ENCODE data around the gene CASZ1. TPM values are rescaled to one million over a fixed set of nuclear protein-coding genes. Genes with fewer than 3 reads are reported as not detected.

Gene CASZ1
- polyA plus RNA-seq, 3 donors = 0.30 to 3.7 (median 0.50) TPM

- Histone ChIP-seq H4K20me1 (ENCODE audit: insufficient read depth, low read length) (no peaks in the 10 kb centered on the region), H3K27me3 (ENCODE audit: control insufficient read depth in 2 of 2, insufficient read depth in 2 of 2, low read length in 2 of 2) (no peaks in the 10 kb centered on the region), H3K4me3 (replicated peaks in 1 of 3; ENCODE audit: low read depth in 2 of 3, low read length in 3 of 3) (no peak overlapping the region), H3K4me2 (replicated peaks; ENCODE audit: extremely low read depth, low read length, poor library complexity, severe bottlenecking) (no peak overlapping the region), H3K79me2 (ENCODE audit: insufficient read depth, low read length) (no peaks in the 10 kb centered on the region), H3K9ac (ENCODE audit: insufficient read depth, low read length, poor library complexity, severe bottlenecking) (no peak overlapping the region), H3K36me3 (replicated peaks in 1 of 2; ENCODE audit: control insufficient read depth in 1 of 2, insufficient read depth in 2 of 2, low read length in 2 of 2) (no peaks in the 10 kb centered on the region), H3K27ac (ENCODE audit: low read depth in 1 of 2, low read length in 2 of 2) (no peak overlapping the region), H3K9me3 (replicated peaks in 1 of 2; ENCODE audit: control insufficient read depth in 1 of 2, insufficient read depth in 1 of 2, low read length in 2 of 2) (no peaks in the 10 kb centered on the region), H2AFZ (ENCODE audit: insufficient read depth, low read depth, low read length, poor library complexity, severe bottlenecking) (no peak overlapping the region), H3K4me1 (ENCODE audit: control insufficient read depth in 1 of 2, insufficient read depth in 2 of 2, low read length in 2 of 2) (no peaks in the 10 kb centered on the region)
- DNase-seq = no peak
- Mint-ChIP-seq H3K9me3 (no peaks in the 10 kb centered on the region), H3K4me1 (no peaks in the 10 kb centered on the region), H3K27me3 (ENCODE audit: low read depth in 3 of 3) (peaks cover 2 to 11% (median 4%) of the 10 kb centered on the region in 3 donors), H3K36me3 (no peaks in the 10 kb centered on the region), H3K27ac (no peak overlapping the region), H3K4me3 (no peak overlapping the region)
- WGBS (ENCODE audit: insufficient coverage) = 83% methylated on average over 8 of the region's 21 CpGs
- TF ChIP-seq CTCF (IDR thresholded peaks at IDR 0.05) = no peak
- intact Hi-C loops (cut with micrococcal nuclease) = no loop called here
Observed at GRCh38 chr1:10738061-10739058, 58.1 kb downstream of the CASZ1 start.

- Histone ChIP-seq H2AFZ (ENCODE audit: insufficient read depth, low read depth, low read length, poor library complexity, severe bottlenecking) (no peak overlapping the region), H3K4me3 (replicated peaks in 1 of 3; ENCODE audit: low read depth in 2 of 3, low read length in 3 of 3) (no peak overlapping the region), H4K20me1 (ENCODE audit: insufficient read depth, low read length) (no peaks in the 10 kb centered on the region), H3K9ac (ENCODE audit: insufficient read depth, low read length, poor library complexity, severe bottlenecking) (no peak overlapping the region), H3K4me1 (ENCODE audit: control insufficient read depth in 1 of 2, insufficient read depth in 2 of 2, low read length in 2 of 2) (no peaks in the 10 kb centered on the region), H3K36me3 (replicated peaks in 1 of 2; ENCODE audit: control insufficient read depth in 1 of 2, insufficient read depth in 2 of 2, low read length in 2 of 2) (no peaks in the 10 kb centered on the region), H3K4me2 (replicated peaks; ENCODE audit: extremely low read depth, low read length, poor library complexity, severe bottlenecking) (no peak overlapping the region), H3K9me3 (replicated peaks in 1 of 2; ENCODE audit: control insufficient read depth in 1 of 2, insufficient read depth in 1 of 2, low read length in 2 of 2) (no peaks in the 10 kb centered on the region), H3K27ac (ENCODE audit: low read depth in 1 of 2, low read length in 2 of 2) (no peak overlapping the region), H3K79me2 (ENCODE audit: insufficient read depth, low read length) (no peaks in the 10 kb centered on the region), H3K27me3 (ENCODE audit: control insufficient read depth in 2 of 2, insufficient read depth in 2 of 2, low read length in 2 of 2) (no peaks in the 10 kb centered on the region)
- 96% methylated on average over 10 of the region's 12 CpGs for WGBS (ENCODE audit: insufficient coverage)
- no peak overlapping the region for H3K27ac Mint-ChIP-seq
- H3K27me3 Mint-ChIP-seq (ENCODE audit: low read depth in 3 of 3) = peaks cover 2 to 10% (median 4%) of the 10 kb centered on the region in 3 donors
- no peak overlapping the region for H3K4me3 Mint-ChIP-seq
- H3K36me3 Mint-ChIP-seq = no peaks in the 10 kb centered on the region
- H3K9me3 Mint-ChIP-seq = no peaks in the 10 kb centered on the region
- intact Hi-C loops (cut with micrococcal nuclease) = no loop called here
- no peak for TF ChIP-seq CTCF (IDR thresholded peaks at IDR 0.05)
- no peak for DNase-seq
- H3K4me1 Mint-ChIP-seq = no peaks in the 10 kb centered on the region
Observed at GRCh38 chr1:10737651-10738050, 58.8 kb downstream of the CASZ1 start.

Measured in CD14-positive monocyte (primary cell).